Measurements from ENCODE around the gene TSHR.

TSHR gene

DNA sequence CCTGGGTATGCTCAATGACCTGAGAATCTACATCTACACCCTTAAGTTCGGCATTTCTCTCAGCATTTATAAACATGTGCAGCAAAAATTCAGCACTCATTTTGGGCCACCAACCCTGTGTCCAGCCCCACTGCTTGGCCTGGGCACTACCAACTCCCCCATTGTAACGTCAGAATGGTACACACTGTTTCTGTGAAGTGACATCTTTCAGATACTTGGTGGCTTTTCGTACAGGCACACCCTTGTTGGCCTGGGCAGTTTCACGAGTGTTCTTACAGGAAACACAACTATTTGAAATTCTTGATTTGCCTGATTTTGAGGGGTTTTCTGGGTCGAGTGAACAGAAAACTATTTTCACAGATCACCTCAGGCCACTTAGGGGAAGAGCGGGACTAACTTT, 46.0 kb downstream of the TSHR start:
- TF ChIP-seq, protein P1, sequence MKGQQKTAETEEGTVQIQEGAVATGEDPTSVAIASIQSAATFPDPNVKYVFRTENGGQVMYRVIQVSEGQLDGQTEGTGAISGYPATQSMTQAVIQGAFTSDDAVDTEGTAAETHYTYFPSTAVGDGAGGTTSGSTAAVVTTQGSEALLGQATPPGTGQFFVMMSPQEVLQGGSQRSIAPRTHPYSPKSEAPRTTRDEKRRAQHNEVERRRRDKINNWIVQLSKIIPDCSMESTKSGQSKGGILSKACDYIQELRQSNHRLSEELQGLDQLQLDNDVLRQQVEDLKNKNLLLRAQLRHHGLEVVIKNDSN (IDR thresholded peaks at IDR 0.05): no peak
- TF ChIP-seq TEAD4 (IDR thresholded peaks at IDR 0.05) (no peak), EP300 (IDR thresholded peaks at IDR 0.05; ENCODE audit: borderline replicate concordance) (no peak), YY1 (IDR thresholded peaks at IDR 0.05; ENCODE audit: low read depth) (no peak), CEBPB (IDR thresholded peaks at IDR 0.05) (no peak), TAF1 (IDR thresholded peaks at IDR 0.05; ENCODE audit: low read depth) (no peak), EGR1 (IDR thresholded peaks at IDR 0.05) (no peak), CREB1 (IDR thresholded peaks at IDR 0.05; ENCODE audit: low read depth) (no peak), NFIC (IDR thresholded peaks at IDR 0.05) (no peak), ZBTB7A (IDR thresholded peaks at IDR 0.05; ENCODE audit: low read depth) (no peak), RAD21 (IDR thresholded peaks at IDR 0.05; ENCODE audit: low read depth) (no peak), FOXM1 (IDR thresholded peaks at IDR 0.05; ENCODE audit: borderline replicate concordance, low read depth) (no peak)

- TF ChIP-seq CREB1 (IDR thresholded peaks at IDR 0.05; ENCODE audit: low read depth) (no peak), YY1 (IDR thresholded peaks at IDR 0.05; ENCODE audit: low read depth) (no peak), FOXM1 (IDR thresholded peaks at IDR 0.05; ENCODE audit: borderline replicate concordance, low read depth) (no peak)
Observed at GRCh38 chr14:81004575-81004974, 49.2 kb downstream of the TSHR start.

DNA sequence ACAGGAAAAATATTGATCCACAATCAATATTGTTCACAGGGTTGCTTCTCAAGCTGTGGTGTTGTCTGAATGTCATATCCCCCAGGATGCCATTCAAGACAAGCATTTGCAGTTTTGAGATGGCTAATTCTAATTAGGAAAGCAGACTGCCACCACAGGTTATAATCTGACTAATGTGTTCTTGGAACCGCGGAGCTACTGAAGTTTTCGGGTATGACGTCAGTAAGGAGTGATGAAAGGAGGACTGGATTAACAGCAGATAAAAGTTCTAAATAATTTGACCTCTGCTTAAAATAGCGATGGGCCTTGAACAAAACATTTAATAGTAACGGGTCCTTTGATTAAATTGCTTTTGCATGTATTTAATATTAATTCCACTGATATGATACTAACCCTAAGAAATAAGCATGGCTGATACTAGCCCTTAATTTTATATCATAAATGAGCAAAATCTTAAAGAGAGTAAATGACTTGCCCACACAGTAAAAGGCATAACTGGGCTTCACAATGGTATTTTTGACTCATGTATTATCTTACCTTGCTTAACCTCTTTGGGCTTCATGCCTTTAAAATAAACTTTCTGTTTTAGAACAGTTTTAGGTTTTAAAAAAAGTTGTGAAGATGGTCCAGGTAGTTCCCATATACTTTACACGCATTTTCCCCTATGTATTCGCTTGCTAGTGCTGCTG, 50.3 kb downstream of the TSHR start:
- TF ChIP-seq FOXM1 (IDR thresholded peaks at IDR 0.05; ENCODE audit: borderline replicate concordance, low read depth) (no peak), EP300 (IDR thresholded peaks at IDR 0.05; ENCODE audit: borderline replicate concordance) (no peak), REST (IDR thresholded peaks at IDR 0.05; ENCODE audit: low read depth) (no peak), ZBTB7A (IDR thresholded peaks at IDR 0.05; ENCODE audit: low read depth) (no peak), TEAD4 (IDR thresholded peaks at IDR 0.05) (no peak), RAD21 (IDR thresholded peaks at IDR 0.05; ENCODE audit: low read depth) (no peak), TCF12 (IDR thresholded peaks at IDR 0.05; ENCODE audit: low read depth) (no peak), EGR1 (IDR thresholded peaks at IDR 0.05) (no peak), CREB1 (IDR thresholded peaks at IDR 0.05; ENCODE audit: low read depth) (no peak)
- TF ChIP-seq, protein P2, sequence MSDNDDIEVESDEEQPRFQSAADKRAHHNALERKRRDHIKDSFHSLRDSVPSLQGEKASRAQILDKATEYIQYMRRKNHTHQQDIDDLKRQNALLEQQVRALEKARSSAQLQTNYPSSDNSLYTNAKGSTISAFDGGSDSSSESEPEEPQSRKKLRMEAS (IDR thresholded peaks at IDR 0.05): no peak
- TF ChIP-seq, protein P1 (IDR thresholded peaks at IDR 0.05): no peak

GRCh38 chr14:81006266-81006665, 50.8 kb downstream of the TSHR start:
- no peak for TF ChIP-seq EGR1 (IDR thresholded peaks at IDR 0.05)
- no peak for TF ChIP-seq REST (IDR thresholded peaks at IDR 0.05; ENCODE audit: low read depth)
- no peak for TF ChIP-seq TAF1 (IDR thresholded peaks at IDR 0.05; ENCODE audit: low read depth)
- TF ChIP-seq, protein P2 (IDR thresholded peaks at IDR 0.05): no peak
- TF ChIP-seq CEBPB (IDR thresholded peaks at IDR 0.05): no peak
- no peak for TF ChIP-seq TEAD4 (IDR thresholded peaks at IDR 0.05)
- TF ChIP-seq, protein P1 (IDR thresholded peaks at IDR 0.05): no peak
- TF ChIP-seq ZBTB7A (IDR thresholded peaks at IDR 0.05; ENCODE audit: low read depth): no peak
- no peak for TF ChIP-seq NFIC (IDR thresholded peaks at IDR 0.05)
- no peak for TF ChIP-seq YY1 (IDR thresholded peaks at IDR 0.05; ENCODE audit: low read depth)

- no peak for TF ChIP-seq NFIC (IDR thresholded peaks at IDR 0.05)
- TF ChIP-seq REST (IDR thresholded peaks at IDR 0.05; ENCODE audit: low read depth): no peak
- no peak for TF ChIP-seq TAF1 (IDR thresholded peaks at IDR 0.05; ENCODE audit: low read depth)
- TF ChIP-seq, protein P1 (IDR thresholded peaks at IDR 0.05): no peak
- TF ChIP-seq EGR1 (IDR thresholded peaks at IDR 0.05): no peak
- TF ChIP-seq, protein P2 (IDR thresholded peaks at IDR 0.05): no peak
- TF ChIP-seq EP300 (IDR thresholded peaks at IDR 0.05; ENCODE audit: borderline replicate concordance): no peak
- no peak for TF ChIP-seq FOXM1 (IDR thresholded peaks at IDR 0.05; ENCODE audit: borderline replicate concordance, low read depth)
- TF ChIP-seq RAD21 (IDR thresholded peaks at IDR 0.05; ENCODE audit: low read depth): no peak
- TF ChIP-seq CREB1 (IDR thresholded peaks at IDR 0.05; ENCODE audit: low read depth): no peak
- no peak for TF ChIP-seq YY1 (IDR thresholded peaks at IDR 0.05; ENCODE audit: low read depth)
- no peak for TF ChIP-seq ZBTB7A (IDR thresholded peaks at IDR 0.05; ENCODE audit: low read depth)
- no peak for TF ChIP-seq CEBPB (IDR thresholded peaks at IDR 0.05)
- no peak for TF ChIP-seq TEAD4 (IDR thresholded peaks at IDR 0.05)
- TF ChIP-seq TCF12 (IDR thresholded peaks at IDR 0.05; ENCODE audit: low read depth): no peak
Observed at GRCh38 chr14:81007131-81007530, 51.7 kb downstream of the TSHR start.

Measured in Ishikawa (cell line).